Liver (tissue), 9 donors: ENCODE measurements around the gene APOA5. TPM values are rescaled to one million over a fixed set of nuclear protein-coding genes. Genes with fewer than 3 reads are reported as not detected.

ENCODE experiments used
- DNase-seq: peaks from one replicate; pipeline ENCODE4 v3.0.0-alpha.2; 2017; ENCODE audit warnings: low spot score
- H3K27ac ChIP-seq, 2 donors: one replicate each; pipeline ENCODE4 v1.7.0; 2013; ENCODE audit warnings: inconsistent platforms in 2 of 2, low read length in 2 of 2, control low read depth in 1 of 2, low read depth in 1 of 2, mild to moderate bottlenecking in 1 of 2
- H3K27me3 ChIP-seq, 4 donors: one replicate each; pipeline versions ENCODE4 v1.6.1 to v1.7.0; 2013; ENCODE audit warnings: low read length in 3 of 4, inconsistent platforms in 1 of 4, mild to moderate bottlenecking in 1 of 4, moderate library complexity in 1 of 4; ENCODE audit not compliant: control insufficient read depth in 4 of 4, insufficient read depth in 4 of 4
- H3K36me3 ChIP-seq, 4 donors: one replicate each; pipeline versions ENCODE4 v1.6.1 to v1.7.0; 2013; ENCODE audit warnings: low read length in 3 of 4, mild to moderate bottlenecking in 3 of 4, low read depth in 1 of 4, moderate library complexity in 1 of 4; ENCODE audit not compliant: control insufficient read depth in 4 of 4, insufficient read depth in 3 of 4
- H3K4me1 ChIP-seq, 4 donors: one replicate each; pipeline versions ENCODE4 v1.6.1 to v1.7.0; 2013; ENCODE audit warnings: low read length in 3 of 4, mild to moderate bottlenecking in 3 of 4, moderate library complexity in 1 of 4; ENCODE audit not compliant: control insufficient read depth in 4 of 4, insufficient read depth in 4 of 4
- H3K4me3 ChIP-seq, 3 donors: one replicate each; pipeline versions ENCODE4 v1.6.1 to v1.7.0; 2013; ENCODE audit warnings: low read length in 3 of 3, control low read depth in 1 of 3, low read depth in 1 of 3, mild to moderate bottlenecking in 1 of 3
- H3K9ac ChIP-seq, 2 donors: one replicate each; pipeline ENCODE4 v1.7.0; 2013; ENCODE audit warnings: low read length in 2 of 2, mild to moderate bottlenecking in 2 of 2, moderate library complexity in 2 of 2, control low read depth in 1 of 2, low read depth in 1 of 2
- H3K9me3 ChIP-seq, 4 donors: one replicate each; pipeline versions ENCODE4 v1.6.1 to v1.7.0; 2013; ENCODE audit warnings: low read length in 3 of 4; ENCODE audit not compliant: control insufficient read depth in 4 of 4
- EGR1 ChIP-seq, 2 donors: IDR thresholded peaks; 2 replicates each; pipeline ENCODE4 v1.6.1; 2016 to 2018; ENCODE audit warnings: antibody characterized with exemption in 2 of 2, low read depth in 2 of 2
- FOXA2 ChIP-seq: IDR thresholded peaks from 2 replicates; pipeline ENCODE4 v1.6.1; 2016; ENCODE audit warnings: antibody characterized with exemption
- HNF4G ChIP-seq: IDR thresholded peaks from 2 replicates; pipeline ENCODE4 v1.6.1; 2016; ENCODE audit warnings: antibody characterized with exemption
- JUND ChIP-seq, 2 donors: IDR thresholded peaks; 2 replicates each; pipeline ENCODE4 v1.6.1; 2016; ENCODE audit warnings: antibody characterized with exemption in 2 of 2
- MAX ChIP-seq: IDR thresholded peaks from 2 replicates; pipeline ENCODE4 v1.6.1; 2016; ENCODE audit warnings: antibody characterized with exemption
- RAD21 ChIP-seq, 2 donors: IDR thresholded peaks; 2 replicates each; pipeline ENCODE4 v1.6.1; 2016; ENCODE audit warnings: antibody characterized with exemption in 2 of 2, mild to moderate bottlenecking in 2 of 2
- ZBTB33 ChIP-seq: IDR thresholded peaks from 2 replicates; pipeline ENCODE4 v1.6.1; 2016; ENCODE audit warnings: antibody characterized with exemption
- WGBS: extraction: QIAGEN DNeasy Blood & Tissue Kit; methylation state at CpG from one replicate; pipeline ENCODE4 v1.1.7; 2013; 5-methylcytosine and 5-hydroxymethylcytosine counted together
- polyA plus RNA-seq, 2 donors: library from polyadenylated mRNA; stranded (reverse) in 1 of 2; unstranded in 1 of 2; fragments of 200-250 nt in 1 of 2; fragments of >200 nt in 1 of 2; fragmentation: Nextera tagmentation in 1 of 2; extraction: Ambion mirVana in 1 of 2; gene quantifications; one replicate each; pipeline versions ENCODE4 v1.2.1 to v1.2.3, GENCODE V29; 2013 to 2015
- total RNA-seq, 2 donors: library from RNA; depleted of rRNA; stranded (reverse); fragments of >200 nt; gene quantifications; one replicate each; pipeline ENCODE4 v1.2.3, GENCODE V29; 2014
- TF ChIP-seq, protein P1 (sequence below): fragments of 150-350 bp; IDR thresholded peaks from 2 replicates; pipeline ENCODE4 v1.5.1; 2017; ENCODE audit warnings: improper control_type of control experiment, low read depth, low read length; ENCODE audit not compliant: missing input control
- TF ChIP-seq, protein P2 (sequence below): IDR thresholded peaks from 2 replicates; pipeline ENCODE4 v1.6.1; 2016; ENCODE audit warnings: antibody characterized with exemption
- TF ChIP-seq, protein P3 (sequence below): IDR thresholded peaks from 2 replicates; pipeline ENCODE4 v1.6.1; 2016; ENCODE audit warnings: antibody characterized with exemption, mild to moderate bottlenecking
- donor health status: healthy.
- donor health status: healthy.
- donor health status: healthy.
- donor health status: healthy.
- donor health status: healthy.

The APOA5 gene
- total and polyA plus RNA-seq, 4 donors: 7.3 to 1,045 (median 739) TPM

DNA sequence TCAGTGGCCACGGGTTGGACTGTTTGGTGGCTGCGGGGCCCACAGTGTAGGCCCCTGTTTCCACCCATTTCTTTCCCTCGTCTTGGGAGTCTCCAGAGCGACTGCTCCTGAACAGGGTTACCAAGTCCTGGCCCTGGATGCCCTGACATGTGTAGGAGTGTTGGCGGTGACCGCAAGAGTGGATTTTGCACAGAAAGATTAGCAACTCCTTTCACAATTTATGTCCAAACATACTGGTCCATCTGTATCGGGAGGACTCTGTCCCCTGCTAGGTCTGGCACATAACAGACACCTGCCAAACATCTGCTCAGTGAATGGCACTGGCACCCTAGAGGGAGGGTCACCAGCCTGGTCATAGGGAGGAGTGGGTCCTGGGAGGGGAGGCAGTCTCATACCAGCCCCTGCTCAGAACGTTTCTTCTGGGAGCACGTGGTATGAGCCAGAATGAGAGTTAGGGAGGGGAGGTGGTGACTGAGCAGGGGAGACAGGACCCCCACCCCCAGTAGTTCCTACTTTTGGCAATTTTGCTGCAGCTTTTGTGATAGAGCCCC is 49.1 kb upstream of the APOA5 start (continued):
- TF ChIP-seq, protein P1, sequence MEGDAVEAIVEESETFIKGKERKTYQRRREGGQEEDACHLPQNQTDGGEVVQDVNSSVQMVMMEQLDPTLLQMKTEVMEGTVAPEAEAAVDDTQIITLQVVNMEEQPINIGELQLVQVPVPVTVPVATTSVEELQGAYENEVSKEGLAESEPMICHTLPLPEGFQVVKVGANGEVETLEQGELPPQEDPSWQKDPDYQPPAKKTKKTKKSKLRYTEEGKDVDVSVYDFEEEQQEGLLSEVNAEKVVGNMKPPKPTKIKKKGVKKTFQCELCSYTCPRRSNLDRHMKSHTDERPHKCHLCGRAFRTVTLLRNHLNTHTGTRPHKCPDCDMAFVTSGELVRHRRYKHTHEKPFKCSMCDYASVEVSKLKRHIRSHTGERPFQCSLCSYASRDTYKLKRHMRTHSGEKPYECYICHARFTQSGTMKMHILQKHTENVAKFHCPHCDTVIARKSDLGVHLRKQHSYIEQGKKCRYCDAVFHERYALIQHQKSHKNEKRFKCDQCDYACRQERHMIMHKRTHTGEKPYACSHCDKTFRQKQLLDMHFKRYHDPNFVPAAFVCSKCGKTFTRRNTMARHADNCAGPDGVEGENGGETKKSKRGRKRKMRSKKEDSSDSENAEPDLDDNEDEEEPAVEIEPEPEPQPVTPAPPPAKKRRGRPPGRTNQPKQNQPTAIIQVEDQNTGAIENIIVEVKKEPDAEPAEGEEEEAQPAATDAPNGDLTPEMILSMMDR: no peak

- peaks cover 28 to 62% (median 45%) of the 10 kb centered on the region in 4 donors for H3K4me1 ChIP-seq
- no peaks in the 10 kb centered on the region for H3K27me3 ChIP-seq
- WGBS: 52% methylated on average over 6 of the region's 6 CpGs
- H3K27ac ChIP-seq: peak overlapping the region; percentile 83 to 96
- no peak for DNase-seq
- H3K9ac ChIP-seq: peak overlapping the region in 1 of 2 donors; percentile 8
- no peaks in the 10 kb centered on the region for H3K9me3 ChIP-seq
- peaks cover 2 to 15% (median 4%) of the 10 kb centered on the region in 4 donors for H3K36me3 ChIP-seq
- TF ChIP-seq HNF4G: no peak
- TF ChIP-seq, protein P1: peak; percentile 1
- peak in 1 of 2 donors; percentile 27 for TF ChIP-seq RAD21 (IDR thresholded peaks at IDR 0.05)
- TF ChIP-seq JUND (IDR thresholded peaks at IDR 0.05): no peak
- no peak for TF ChIP-seq MAX
- TF ChIP-seq, protein P2, sequence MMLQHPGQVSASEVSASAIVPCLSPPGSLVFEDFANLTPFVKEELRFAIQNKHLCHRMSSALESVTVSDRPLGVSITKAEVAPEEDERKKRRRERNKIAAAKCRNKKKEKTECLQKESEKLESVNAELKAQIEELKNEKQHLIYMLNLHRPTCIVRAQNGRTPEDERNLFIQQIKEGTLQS: no peak
- no peak for TF ChIP-seq ZBTB33
- TF ChIP-seq, protein P3, sequence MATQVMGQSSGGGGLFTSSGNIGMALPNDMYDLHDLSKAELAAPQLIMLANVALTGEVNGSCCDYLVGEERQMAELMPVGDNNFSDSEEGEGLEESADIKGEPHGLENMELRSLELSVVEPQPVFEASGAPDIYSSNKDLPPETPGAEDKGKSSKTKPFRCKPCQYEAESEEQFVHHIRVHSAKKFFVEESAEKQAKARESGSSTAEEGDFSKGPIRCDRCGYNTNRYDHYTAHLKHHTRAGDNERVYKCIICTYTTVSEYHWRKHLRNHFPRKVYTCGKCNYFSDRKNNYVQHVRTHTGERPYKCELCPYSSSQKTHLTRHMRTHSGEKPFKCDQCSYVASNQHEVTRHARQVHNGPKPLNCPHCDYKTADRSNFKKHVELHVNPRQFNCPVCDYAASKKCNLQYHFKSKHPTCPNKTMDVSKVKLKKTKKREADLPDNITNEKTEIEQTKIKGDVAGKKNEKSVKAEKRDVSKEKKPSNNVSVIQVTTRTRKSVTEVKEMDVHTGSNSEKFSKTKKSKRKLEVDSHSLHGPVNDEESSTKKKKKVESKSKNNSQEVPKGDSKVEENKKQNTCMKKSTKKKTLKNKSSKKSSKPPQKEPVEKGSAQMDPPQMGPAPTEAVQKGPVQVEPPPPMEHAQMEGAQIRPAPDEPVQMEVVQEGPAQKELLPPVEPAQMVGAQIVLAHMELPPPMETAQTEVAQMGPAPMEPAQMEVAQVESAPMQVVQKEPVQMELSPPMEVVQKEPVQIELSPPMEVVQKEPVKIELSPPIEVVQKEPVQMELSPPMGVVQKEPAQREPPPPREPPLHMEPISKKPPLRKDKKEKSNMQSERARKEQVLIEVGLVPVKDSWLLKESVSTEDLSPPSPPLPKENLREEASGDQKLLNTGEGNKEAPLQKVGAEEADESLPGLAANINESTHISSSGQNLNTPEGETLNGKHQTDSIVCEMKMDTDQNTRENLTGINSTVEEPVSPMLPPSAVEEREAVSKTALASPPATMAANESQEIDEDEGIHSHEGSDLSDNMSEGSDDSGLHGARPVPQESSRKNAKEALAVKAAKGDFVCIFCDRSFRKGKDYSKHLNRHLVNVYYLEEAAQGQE: no peak
- no peak for TF ChIP-seq FOXA2
- TF ChIP-seq EGR1 (IDR thresholded peaks at IDR 0.05; ENCODE audit: low read depth in 2 of 2): no peak
- no peak overlapping the region for H3K4me3 ChIP-seq
Measured at GRCh38 chr11:116840224-116840745, 48.6 kb upstream of the APOA5 start.
